Stimulated activated CD8-positive, alpha-beta memory T cell treated with anti-CD3 and anti-CD28 coated beads, Interleukin-15, amount 100 ng/mL, for 48 hours (primary cell): Measurements from ENCODE around the gene NEK6.

Experiments
- DNase-seq, 2 donors: peaks; one replicate each; pipeline ENCODE4 v3.0.0-alpha.2; 2020; ENCODE audit warnings: low read depth in 2 of 2

NEK6 gene

GRCh38 chr9:124342776-124343485 lies 85.2 kb downstream of the NEK6 start:
- no peak for DNase-seq

DNA sequence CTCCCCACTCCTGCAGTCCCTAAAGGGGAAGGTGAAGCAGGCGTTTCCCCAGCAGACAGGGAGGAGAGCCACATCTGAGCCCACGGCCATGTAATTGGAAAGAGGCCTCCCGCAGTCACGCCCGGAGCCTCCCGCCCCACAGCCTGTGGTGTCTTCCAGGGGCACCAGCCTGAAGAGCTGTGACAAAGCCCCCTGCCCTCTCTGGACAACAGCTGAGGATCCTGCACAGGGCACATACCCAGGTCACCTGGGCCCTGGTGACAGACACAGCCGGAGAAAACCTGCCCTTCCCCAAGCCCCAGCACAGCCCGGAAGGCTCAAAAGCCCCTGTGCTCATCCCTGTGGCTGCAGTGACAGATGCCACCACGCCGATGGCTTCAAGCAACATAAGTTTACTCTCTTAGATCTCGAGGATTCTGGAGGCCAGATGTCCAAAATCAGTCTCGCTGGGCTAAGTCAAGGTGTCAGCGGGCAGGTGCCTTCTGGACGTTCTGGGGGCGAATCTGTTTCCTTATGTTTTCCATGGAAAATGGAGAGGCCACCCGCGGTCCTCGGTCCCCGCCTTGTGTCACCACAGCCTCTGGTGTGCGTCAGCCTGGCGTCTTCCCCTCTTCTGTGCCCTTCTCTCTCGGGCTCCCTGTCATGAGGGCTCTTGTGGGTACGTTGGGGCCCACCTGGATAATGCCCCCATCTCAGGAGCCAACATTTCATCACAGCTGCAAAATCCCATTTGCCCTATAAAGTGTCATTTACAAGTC lies 86.0 kb downstream of the NEK6 start:
- no peak for DNase-seq

DNA sequence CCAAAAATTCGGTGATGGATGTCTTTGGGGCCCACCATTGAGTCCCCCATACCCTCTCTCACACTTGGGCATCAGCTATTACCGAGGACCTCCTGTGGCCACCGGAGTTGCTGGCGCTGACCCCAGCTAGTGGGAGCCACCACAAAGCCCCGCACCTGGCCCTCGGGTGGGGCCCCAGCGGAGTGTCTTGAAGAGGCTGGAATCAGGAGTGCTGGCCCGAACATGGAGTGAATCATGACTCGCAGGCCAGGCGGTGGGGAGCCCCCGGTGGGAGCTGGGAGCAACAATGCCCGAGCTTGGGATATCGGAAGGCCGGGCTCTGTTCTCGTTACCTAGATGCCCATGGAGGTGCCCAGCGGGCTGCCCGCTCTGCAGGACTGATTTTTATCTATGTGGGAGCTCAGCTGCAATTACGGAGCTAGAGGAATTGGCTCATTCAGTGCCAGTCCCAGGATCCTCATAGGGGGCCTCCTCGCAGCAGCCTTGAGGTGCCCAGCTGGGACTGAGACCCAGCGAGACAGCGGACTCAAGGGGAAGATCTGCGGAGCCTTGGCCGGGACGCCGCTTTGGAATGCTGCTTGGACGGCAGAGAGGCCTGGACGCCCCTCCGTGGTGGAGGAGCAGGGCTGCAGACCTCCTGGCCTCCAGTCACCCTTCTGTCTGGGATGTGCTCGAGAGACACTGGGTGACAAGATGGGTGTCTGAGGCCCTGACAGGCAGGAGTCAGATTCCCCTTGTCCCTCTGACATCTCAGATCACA lies 86.7 kb downstream of the NEK6 start:
- no peak for DNase-seq

- no peak for DNase-seq
These were observed 87.3 kb downstream of the NEK6 start for GRCh38 chr9:124345063-124345462.

DNA sequence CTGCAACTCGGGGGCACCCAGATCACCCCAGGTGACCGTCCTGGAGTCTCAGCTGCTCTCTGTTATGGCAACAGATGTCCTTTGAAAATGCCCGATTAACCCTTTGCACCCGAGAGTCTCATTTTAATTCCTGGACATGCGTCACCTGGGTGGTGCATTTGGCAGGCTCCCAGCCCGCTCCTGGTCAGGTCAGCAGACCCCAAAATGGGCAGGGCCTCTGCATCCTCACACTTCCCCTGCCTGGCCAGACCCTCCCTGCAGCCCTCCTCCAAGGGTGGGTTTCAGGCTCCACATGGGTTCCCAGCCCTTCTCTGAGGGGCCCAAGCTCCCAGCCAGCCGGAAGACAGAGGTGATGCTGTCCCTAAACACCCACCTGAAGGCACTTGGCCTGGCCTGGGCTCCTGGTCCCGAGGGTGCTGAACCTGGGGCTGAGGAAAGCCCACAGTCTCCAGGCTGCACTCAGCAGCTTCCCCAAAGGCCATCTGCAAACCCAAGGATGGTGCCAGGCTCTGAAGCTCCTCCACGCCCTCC lies 88.1 kb downstream of the NEK6 start:
- no peak for DNase-seq

- no peak for DNase-seq
These were observed 88.8 kb downstream of the NEK6 start for GRCh38 chr9:124346347-124347163.

DNA sequence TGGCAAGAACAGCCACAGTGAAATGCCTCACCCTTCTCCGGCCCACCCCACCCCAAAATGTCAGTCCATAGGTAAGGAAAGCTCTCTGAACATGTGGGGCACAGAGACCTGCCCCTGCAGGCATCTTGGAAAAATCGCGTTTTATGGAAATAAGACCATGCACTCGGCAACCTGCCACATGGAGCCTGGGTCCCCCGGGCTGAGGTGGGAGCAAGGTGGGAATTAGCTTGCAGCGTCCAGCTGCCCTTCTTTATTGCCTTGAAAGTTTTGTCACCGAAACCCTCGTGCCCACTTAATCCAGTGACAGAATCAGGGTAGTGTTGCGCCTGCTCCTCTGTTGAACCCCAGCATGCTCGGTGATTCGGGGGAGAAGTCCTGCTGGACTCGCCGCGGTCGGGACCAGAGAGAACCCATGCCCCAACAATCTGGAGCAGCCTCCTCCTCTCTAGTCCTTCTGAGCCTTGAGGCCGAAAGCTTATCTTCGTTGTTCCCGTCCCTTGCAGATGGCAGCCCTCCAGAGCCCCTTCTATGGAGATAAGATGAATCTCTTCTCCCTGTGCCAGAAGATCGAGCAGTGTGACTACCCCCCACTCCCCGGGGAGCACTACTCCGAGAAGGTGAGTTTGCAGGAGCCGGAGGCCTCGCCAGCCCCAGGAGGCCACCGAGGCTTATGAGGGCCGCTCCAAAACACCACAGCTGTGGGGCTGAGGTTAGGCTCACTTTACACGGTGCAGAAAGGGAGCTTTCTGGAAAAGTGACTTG lies 89.6 kb downstream of the NEK6 start:
- DNase-seq = no peak

DNA sequence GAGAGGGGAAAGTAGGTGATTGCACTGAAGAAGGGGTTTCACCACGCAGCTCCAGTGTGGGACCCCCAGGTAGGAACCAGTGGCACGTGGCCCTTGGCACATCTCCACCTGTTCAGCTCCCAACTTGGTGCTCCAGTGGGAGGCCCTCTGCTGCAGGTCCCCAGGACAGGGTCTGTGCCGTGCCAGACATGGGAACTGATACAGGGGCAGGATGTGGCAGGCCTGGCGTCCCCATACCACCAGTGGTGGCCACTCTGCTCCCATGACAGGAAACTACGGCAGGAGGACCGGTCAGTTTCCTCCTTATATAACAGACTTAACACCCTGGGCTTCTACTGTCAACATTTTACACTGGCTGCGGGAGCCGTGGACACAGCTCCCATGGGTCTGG lies 90.2 kb downstream of the NEK6 start:
- DNase-seq = no peak

DNA sequence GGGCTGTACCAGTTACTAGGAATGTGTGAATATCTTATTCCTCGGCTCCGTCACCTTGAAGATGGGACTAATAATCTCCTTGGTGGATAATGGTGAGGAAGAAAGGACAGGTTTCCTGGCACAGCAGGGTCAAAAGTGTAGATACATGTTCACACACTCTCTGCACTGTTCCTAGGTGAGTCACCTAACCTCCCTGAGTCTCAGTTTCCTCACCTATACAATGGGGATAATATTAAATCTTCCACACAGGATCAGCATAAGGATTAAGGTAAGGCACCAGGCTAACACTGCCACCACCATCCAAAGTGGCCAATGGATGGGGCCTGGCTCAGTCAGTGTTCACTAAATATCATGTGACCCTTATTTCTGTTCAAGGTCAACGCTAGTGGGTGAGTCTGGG lies 90.6 kb downstream of the NEK6 start:
- DNase-seq = no peak

- DNase-seq = no peak
These were observed 91.1 kb downstream of the NEK6 start for GRCh38 chr9:124348831-124349230.

GRCh38 chr9:124349267-124349666 lies 91.5 kb downstream of the NEK6 start:
- no peak for DNase-seq

GRCh38 chr9:124349675-124350493 lies 92.1 kb downstream of the NEK6 start:
- DNase-seq = no peak

GRCh38 chr9:124350494-124351263 lies 92.9 kb downstream of the NEK6 start:
- DNase-seq = no peak

GRCh38 chr9:124351672-124352468 lies 94.1 kb downstream of the NEK6 start:
- DNase-seq = no peak

DNA sequence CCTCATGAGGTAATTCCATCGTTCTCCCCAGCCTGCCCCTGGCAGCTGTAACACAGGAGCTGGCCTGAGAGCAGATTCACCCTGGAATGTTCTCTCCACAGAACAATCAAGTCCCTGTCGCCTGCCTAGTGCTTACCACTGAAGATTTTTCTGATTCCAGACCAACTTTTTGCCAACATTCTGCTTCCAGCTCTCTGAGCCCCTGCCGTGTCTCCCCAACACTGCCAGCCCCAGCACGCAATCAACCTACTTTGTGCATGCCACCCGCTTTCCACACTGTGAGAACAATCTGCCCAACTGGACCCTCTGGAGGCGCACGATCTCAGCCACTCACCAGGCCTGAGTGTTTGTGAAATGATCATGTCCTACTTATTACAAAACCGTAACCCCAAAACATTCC lies 94.9 kb downstream of the NEK6 start:
- DNase-seq = no peak

DNA sequence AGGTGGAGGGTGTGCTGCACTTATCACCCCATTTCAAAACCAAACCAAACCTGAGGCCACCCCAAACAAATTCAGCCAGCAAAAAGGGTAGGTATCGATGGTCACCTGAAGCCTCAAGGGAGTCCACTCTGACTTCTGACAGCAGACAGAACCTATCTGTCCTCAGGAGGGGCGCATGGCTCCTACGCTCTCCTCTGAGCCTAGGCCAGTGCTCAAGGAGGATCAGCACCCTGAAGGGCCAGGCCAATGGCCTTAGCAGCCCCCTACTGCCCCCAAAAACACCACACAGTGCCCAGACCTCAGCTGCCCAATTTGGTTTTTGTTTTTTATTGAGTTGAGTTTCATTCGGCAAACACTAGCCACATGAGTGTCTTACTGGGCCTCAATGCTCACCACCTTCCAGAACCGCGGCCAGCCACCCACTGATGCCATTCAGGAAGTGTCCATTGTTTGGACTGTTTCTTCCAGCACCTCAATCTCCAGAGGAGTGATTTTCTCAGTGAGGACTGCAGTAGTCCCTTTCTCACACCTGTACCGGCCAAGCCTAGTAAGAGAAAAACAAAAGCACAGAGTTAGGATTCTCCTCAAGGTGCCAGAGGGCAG lies 95.5 kb downstream of the NEK6 start:
- DNase-seq = no peak

- no peak for DNase-seq
These were observed 96.1 kb downstream of the NEK6 start for GRCh38 chr9:124353811-124354274.
